ENCODE data around the gene TYK2. TPM values are rescaled to one million over a fixed set of nuclear protein-coding genes. Genes with fewer than 3 reads are reported as not detected.

TYK2 gene
- total RNA-seq, 1 experiment from 2014 or later: 104 TPM

DNA sequence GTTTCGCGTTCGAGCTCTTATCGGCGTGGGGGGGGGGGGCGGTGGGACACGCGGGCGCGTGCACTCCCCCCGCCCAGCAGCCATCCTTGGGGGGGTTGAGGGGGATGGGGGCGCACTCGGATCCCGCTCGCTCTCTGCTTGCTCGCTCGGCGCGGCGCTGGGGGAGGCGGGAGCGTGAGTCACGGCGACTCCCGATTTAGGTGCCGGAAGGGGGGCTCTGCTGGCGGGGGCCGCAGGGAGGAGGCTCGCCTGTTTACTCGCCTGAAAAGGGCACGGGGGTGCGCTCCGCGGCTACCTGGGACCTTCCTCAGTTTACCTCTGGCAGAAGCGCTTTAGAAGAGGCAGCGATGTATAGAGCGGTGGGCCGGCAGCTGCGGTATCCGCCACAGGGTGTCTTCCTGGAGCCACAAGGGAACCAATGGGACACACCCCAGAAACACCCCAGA is 38.9 kb upstream of the TYK2 start:
- Histone ChIP-seq H3K9me3 (ENCODE audit: control insufficient read depth, insufficient read depth, low read depth, low read length) (no peaks in the 10 kb centered on the region), H3K36me3 (ENCODE audit: control insufficient read depth, insufficient read depth, low read length) (no peaks in the 10 kb centered on the region; the same call in 1 of the 2 replicates), H3K27ac (ENCODE audit: low read length) (peak overlapping the region; percentile 82), H3K27me3 (ENCODE audit: control insufficient read depth, insufficient read depth, low read length) (no peaks in the 10 kb centered on the region), H3K4me1 (ENCODE audit: control insufficient read depth, insufficient read depth, low read length) (peaks cover 18% of the 10 kb centered on the region), H3K4me3 (ENCODE audit: low read depth in 2 of 2, low read length in 2 of 2) (peak overlapping the region; percentile 51 to 72)
- in situ Hi-C loops (cut with HindIII; ENCODE audit: low pct_unique_long_range_greater_than_20kb, low sequenced_read_pairs) (no loop called here), intact Hi-C loops (cut with micrococcal nuclease; ENCODE audit: unreplicated experiment) (no loop called here)
- TF ChIP-seq SIN3A (IDR thresholded peaks at IDR 0.05; ENCODE audit: borderline replicate concordance, insufficient read depth, low read depth, low read length): no peak
- TF ChIP-seq, protein P1, sequence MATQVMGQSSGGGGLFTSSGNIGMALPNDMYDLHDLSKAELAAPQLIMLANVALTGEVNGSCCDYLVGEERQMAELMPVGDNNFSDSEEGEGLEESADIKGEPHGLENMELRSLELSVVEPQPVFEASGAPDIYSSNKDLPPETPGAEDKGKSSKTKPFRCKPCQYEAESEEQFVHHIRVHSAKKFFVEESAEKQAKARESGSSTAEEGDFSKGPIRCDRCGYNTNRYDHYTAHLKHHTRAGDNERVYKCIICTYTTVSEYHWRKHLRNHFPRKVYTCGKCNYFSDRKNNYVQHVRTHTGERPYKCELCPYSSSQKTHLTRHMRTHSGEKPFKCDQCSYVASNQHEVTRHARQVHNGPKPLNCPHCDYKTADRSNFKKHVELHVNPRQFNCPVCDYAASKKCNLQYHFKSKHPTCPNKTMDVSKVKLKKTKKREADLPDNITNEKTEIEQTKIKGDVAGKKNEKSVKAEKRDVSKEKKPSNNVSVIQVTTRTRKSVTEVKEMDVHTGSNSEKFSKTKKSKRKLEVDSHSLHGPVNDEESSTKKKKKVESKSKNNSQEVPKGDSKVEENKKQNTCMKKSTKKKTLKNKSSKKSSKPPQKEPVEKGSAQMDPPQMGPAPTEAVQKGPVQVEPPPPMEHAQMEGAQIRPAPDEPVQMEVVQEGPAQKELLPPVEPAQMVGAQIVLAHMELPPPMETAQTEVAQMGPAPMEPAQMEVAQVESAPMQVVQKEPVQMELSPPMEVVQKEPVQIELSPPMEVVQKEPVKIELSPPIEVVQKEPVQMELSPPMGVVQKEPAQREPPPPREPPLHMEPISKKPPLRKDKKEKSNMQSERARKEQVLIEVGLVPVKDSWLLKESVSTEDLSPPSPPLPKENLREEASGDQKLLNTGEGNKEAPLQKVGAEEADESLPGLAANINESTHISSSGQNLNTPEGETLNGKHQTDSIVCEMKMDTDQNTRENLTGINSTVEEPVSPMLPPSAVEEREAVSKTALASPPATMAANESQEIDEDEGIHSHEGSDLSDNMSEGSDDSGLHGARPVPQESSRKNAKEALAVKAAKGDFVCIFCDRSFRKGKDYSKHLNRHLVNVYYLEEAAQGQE (IDR thresholded peaks at IDR 0.05; ENCODE audit: insufficient read depth in 1 of 2, low read depth in 2 of 2, low read length in 1 of 2): no peak
- TF ChIP-seq POLR2AphosphoS5 (IDR thresholded peaks at IDR 0.05; ENCODE audit: low read depth, low read length): no peak
- TF ChIP-seq TCF7L2 (IDR thresholded peaks at IDR 0.05; ENCODE audit: low read depth, low read length): no peak
- TF ChIP-seq, protein P2, sequence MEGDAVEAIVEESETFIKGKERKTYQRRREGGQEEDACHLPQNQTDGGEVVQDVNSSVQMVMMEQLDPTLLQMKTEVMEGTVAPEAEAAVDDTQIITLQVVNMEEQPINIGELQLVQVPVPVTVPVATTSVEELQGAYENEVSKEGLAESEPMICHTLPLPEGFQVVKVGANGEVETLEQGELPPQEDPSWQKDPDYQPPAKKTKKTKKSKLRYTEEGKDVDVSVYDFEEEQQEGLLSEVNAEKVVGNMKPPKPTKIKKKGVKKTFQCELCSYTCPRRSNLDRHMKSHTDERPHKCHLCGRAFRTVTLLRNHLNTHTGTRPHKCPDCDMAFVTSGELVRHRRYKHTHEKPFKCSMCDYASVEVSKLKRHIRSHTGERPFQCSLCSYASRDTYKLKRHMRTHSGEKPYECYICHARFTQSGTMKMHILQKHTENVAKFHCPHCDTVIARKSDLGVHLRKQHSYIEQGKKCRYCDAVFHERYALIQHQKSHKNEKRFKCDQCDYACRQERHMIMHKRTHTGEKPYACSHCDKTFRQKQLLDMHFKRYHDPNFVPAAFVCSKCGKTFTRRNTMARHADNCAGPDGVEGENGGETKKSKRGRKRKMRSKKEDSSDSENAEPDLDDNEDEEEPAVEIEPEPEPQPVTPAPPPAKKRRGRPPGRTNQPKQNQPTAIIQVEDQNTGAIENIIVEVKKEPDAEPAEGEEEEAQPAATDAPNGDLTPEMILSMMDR (IDR thresholded peaks at IDR 0.05): no peak; the same call in 1 of the 2 replicates
- POLR2A ChIA-PET: interaction anchor here (0.7 kb wide), 1 partner anchor 232 kb away, joined by 12 read pairs; no protein-coding TSS in a partner anchor
- DNase-seq (ENCODE audit: low read depth, low spot score) (no peak), ATAC-seq (peak; percentile 7)
- CTCF ChIA-PET: no interaction called here
- no TSS peak for BruUV-seq (replicated peaks)

DNA sequence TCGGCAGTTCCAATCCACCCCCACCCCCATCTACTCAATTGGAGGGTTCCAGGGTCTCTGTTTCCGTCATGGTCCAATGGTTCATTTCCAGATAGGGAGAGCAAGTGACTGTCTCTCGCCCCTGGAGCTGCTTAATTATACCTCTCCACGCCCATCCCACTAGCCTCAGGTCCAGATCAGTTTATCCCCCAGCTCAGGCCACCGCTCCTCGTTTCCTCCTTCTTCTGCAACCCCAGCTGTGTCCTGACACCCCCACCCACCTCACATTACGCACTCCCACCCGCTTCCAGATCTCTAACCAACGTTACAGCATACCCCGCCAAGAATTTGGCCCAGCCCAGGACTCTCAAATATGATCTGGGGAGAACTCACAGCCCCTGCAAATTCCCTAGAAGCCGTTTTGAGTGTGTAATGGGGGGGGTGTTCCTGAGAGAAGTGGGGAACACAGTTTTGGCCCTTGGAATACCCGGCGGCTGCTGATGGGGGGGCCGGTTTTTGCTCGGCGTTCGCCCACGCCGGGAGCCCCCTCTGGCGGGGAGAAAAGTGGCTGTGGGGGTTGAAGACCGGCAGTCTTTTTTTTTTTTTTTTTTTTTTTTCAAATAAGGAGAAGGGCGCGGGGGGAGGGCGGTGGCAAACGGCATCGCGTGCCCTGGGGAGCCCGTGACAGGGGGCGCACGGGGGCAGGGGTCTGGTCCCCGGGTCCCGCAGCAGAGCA is 38.3 kb upstream of the TYK2 start:
- in situ Hi-C loops (cut with HindIII; ENCODE audit: low pct_unique_long_range_greater_than_20kb, low sequenced_read_pairs): no loop called here
- Histone ChIP-seq H3K9me3 (ENCODE audit: control insufficient read depth, insufficient read depth, low read depth, low read length) (no peaks in the 10 kb centered on the region), H3K4me3 (ENCODE audit: low read depth in 2 of 2, low read length in 2 of 2) (peak overlapping the region; percentile 51 to 72), H3K27me3 (ENCODE audit: control insufficient read depth, insufficient read depth, low read length) (no peaks in the 10 kb centered on the region), H3K36me3 (ENCODE audit: control insufficient read depth, insufficient read depth, low read length) (no peaks in the 10 kb centered on the region; the same call in 1 of the 2 replicates), H3K4me1 (ENCODE audit: control insufficient read depth, insufficient read depth, low read length) (peaks cover 15% of the 10 kb centered on the region), H3K27ac (ENCODE audit: low read length) (peak overlapping the region; percentile 79)
- POLR2A ChIA-PET: interaction anchor here (0.7 kb wide), 2 partner anchors 17 to 231 kb away, joined by 4 to 12 read pairs; no protein-coding TSS in a partner anchor
- intact Hi-C loops (cut with micrococcal nuclease; ENCODE audit: unreplicated experiment): no loop called here
- BruUV-seq (replicated peaks): no TSS peak
- ATAC-seq (peak; percentile 1), DNase-seq (ENCODE audit: low read depth, low spot score) (no peak)
- TF ChIP-seq, protein P2 (IDR thresholded peaks at IDR 0.05): peak; percentile 38
- TF ChIP-seq TCF7L2 (IDR thresholded peaks at IDR 0.05; ENCODE audit: low read depth, low read length): no peak
- CTCF ChIA-PET: interaction anchor here (0.6 to 1.2 kb wide), 4 partner anchors 13 to 61 kb away, joined by 3 to 13 read pairs (median 3); no protein-coding TSS in a partner anchor
